NT2/D1 (cell line): ENCODE results near the gene NRXN3.

ENCODE experiments used
- SUZ12 ChIP-seq: IDR thresholded peaks from 2 replicates; pipeline ENCODE4 v1.6.1; 2011; ENCODE audit not compliant: insufficient read length, insufficient read depth; ENCODE audit errors: extremely low read depth
- YY1 ChIP-seq: IDR thresholded peaks from 2 replicates; pipeline ENCODE4 v1.6.1; 2011; ENCODE audit not compliant: insufficient read length, insufficient read depth
- ZNF274 ChIP-seq: IDR thresholded peaks from 2 replicates; pipeline ENCODE4 v1.6.1; 2011; ENCODE audit warnings: mild to moderate bottlenecking, low read depth, low read length

GRCh38 chr14:79091381-79091963 is 921.3 kb downstream of the NRXN3 start:
- TF ChIP-seq YY1 (no peak), ZNF274 (no peak), SUZ12 (no peak)
